NCI-H1694 (cell line): Measurements from ENCODE around the gene TBC1D22A.
"Not testable (repeated sequence)": the region's sequence is repeated elsewhere in the genome, so short reads cannot be mapped to it uniquely, and the experiment has no call there.

ENCODE experiments used
- DNase-seq: peaks from one replicate; lab custom pipeline; 2025; lab: John Stamatoyannopoulos, UW

Gene TBC1D22A

DNA sequence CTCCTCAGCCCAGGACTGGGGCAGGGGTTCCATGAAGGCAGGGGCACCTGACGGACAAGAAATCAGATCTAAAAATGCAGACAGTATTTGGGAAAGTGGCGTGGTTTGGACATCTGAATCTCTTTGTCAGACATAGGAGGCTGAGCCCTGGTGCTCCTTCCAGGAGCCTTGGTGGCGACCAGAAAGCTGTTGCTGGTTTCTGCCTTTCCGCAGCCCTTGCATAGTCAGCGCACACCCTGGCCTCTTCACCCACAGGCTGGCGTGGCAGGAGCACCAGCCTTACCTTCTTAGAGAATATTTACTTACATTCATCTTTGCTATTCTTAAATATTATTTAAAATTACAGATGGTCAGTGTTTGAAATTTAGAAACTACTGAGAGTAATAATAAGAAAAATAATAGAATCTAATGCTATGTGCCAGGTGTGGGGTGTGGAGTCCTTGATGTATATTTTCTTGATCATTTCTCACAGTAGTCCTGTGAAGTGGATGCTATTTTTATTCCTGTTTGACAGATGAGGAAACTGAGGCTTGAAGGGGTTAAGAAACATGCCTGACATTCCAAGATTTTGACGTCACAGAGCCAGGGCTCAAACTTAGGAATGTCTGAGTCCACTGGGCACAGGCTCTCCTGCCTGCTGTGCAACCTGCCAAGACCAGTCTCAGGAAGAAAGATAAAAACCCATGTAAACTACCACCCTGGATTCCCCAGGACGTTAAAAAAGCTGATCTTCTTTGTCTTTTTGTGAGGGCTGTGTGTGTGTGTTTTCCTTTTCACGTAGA is 51.6 kb downstream of the TBC1D22A start:
- DNase-seq: no peak

DNA sequence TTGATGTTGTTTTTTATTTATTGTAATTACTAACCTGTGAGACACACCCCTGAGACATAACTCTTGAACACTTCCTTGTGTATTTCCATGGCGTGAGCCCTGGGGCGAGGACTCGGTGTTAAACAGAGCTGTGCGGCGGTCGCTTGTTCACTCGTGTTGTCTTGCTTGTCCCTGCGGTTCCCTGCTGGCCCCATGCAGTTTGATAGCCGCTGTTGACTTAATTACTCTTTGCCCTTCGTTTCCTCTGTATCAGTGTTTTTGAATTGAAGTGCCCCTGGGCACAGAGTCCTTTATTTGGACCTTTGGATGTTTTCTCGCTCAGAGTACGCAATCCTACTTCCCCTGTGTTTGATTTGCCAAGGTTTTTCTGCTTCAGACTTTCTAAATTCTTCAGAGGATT is 52.7 kb downstream of the TBC1D22A start:
- no peak for DNase-seq

DNA sequence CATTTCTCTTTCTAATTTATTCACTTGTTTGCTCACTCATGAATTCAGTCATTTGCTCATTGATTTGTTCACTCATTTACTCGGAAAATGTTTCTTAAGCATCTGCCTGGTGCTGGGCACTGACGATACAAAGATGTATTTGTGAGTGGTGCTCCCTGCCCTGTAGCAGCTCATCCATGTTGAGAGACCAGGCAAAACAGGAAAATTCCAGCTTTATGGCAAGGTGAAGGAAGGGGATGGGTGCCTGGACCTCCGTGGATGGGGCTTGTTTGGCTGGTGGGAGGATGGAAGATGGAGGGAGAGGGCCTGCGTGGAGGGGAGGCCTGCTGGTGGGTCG is 53.1 kb downstream of the TBC1D22A start:
- no peak for DNase-seq

DNA sequence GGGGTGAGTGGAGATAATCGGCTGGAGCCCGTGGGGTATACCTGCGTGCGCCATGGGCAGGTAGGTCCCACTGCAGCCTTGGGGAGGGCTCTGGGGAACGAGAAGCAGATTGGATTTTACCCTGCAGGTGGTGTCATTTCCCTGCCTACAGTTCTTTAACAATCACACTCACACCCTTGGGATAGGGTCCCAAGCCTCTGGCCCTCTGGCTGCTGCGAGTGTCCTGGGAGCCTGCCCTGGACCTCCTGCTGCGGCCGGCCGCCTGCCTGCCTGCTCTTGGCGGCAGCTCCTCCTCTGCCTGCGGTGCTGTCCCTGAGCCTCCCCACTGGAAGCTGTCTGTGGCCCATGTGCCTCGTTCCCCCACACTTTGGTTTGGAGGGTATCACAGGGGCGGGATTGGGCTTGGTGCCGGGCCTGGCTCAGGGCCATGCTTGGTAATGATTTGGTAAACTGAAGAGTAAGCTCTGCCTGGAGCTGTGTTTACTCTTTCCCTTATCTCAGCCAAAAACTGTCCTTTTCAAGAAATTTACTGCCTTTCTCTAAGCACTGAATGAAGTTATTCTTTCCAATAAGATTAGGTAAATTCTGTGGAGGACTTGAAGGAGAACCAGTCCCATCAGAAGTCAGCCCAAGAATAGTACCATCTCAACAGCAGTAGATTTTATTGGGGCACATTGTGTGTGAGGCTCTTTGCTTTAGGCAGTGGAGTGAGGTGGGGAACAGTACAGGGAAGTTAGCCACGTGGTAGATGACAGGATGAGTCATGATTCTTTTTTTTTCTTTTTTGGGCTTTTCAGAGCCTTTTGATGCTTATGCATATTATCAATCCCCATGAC is 53.7 kb downstream of the TBC1D22A start:
- DNase-seq: peak; percentile 10

DNA sequence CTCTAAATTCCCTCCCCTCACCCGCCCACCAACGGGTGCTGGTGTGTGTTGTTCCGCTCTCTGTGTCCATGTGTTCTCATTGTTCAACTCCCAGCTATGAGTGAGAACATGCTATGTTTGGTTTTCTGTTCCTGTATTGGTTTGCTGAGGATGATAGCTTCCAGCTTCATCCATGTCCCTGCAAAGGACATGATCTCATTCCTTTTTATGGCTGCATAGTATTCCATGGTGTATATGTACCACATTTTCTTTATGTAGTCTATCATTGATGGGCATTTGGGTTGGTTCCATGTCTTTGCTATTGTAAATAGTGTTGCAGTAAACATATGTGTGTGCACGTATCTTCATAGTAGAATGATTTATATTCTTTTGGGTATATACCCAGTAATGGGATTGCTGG is 54.9 kb downstream of the TBC1D22A start:
- DNase-seq: not testable (repeated sequence)

DNA sequence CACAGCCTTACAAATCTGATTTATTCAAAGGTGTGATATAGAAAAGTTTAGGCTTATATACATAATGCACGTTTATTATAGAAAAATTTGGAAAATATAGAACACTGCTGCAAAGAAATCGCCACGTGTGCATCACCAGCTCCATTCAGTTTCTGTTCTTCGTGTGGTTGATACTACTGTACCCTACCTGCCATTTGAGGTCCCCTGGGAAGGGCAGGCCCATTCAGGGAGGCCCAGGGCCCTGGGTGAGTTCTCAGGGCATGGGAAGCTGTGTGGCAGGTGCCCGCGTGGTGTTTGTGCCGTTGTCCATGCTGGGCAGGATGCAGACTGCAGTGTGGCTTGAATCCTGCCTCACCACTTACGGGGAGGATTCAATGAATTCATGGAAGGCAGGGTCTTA is 60.8 kb downstream of the TBC1D22A start:
- DNase-seq: no peak

DNA sequence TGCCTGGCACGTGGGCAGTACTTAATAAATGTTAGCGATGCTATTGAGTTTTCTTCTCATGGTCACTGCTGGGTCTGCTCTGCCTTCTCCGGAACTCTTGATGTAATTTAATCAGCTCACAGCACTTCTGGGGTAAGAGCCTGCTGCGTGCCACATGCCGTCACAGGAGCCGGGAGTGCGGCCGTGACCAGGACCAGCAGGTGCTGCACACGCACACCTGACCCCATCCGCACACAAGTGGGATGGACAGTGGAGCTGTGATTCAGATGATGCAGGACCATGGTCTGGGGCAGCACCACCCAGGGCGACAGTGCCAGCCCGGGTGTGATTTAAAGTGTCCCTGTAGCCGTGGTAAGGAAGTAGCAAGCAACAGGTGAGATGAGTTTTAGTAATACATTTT is 61.2 kb downstream of the TBC1D22A start:
- no peak for DNase-seq

DNA sequence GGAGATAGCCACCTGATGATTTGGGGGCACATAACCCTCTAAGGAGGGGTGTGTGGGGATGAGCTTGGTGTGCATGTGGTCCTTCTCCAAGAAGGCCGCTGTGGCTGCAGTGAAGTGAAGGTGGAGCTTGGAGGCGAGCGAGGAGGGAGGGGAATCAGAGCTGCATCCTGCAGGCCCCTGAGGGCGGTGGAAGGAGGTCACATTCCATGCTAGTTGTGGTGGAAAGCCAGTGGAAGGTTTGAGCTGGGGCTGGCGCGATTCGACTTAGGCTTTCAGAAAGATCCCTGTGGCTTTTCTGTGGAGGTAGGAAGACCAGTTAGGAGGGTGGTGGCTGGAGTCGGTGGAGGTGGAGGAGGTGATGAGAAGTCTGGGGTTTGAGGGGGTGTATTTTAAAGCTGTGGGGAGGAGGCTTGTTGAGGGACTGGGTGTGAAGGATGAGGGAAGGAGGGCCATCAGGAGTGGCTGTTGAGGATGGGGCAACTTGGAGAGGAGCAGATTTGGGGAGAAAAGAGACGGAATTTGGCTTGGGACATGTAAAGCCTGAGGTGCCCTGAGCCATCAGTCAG is 62.0 kb downstream of the TBC1D22A start:
- DNase-seq: no peak

DNA sequence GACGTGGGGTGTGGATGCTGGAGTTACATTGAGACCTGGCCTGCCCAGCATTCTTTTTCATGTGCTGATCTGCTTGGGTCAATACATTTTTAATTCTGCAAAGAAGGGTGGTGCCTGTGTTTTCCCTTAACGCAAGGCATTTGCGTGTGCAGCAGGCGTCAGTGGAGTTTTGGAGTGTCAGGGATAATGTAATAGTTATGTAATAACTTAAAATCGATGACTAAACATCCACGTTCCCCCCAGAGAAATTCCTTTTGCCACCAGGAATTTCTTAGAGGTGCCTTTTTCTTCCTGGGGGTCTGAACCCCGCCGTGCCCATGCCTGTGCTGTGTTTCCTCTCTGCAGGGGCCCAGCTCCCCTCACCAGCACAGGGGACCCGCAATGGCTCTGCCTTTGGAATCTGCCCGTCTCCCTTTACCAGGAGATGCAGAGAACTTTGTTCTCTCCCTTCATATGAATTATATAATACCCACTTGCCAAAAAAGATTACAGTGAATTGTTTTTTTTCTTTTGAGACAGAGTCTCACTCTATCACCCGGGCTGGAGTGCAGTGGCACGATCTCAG is 62.6 kb downstream of the TBC1D22A start:
- no peak for DNase-seq

DNA sequence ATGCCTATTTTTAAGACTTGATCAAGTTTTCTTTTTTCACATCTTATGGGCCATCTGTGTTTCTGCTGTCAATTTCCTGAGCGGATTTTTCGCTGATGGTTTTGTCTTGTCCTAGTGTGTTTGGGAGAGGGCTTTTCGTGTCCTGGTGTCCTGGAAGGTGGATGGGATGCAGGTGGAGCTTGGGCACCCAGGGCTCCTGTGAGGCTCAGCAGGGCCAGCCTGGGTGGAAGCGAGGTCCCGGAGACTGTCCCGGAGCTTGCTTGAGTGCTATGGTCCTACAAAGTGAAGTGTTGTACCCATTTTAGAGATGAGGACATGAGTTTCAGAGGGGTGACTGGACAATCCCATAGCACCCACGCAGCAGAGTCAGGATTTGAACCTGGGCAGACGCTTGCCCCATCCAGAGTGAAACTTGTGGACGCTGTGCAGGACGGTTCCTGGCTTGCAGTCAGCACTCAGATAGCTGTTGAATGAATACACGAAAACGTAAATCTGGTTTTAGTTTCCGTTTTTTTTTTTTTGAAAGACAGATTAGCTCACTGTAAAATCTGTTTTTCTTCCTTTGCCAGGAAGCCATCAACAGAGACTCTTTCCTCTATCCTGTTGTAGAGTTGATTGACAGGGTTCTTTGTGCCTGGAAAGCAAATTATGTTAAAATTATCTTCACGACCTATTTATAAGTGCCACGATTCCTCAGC is 64.1 kb downstream of the TBC1D22A start:
- no peak for DNase-seq

DNA sequence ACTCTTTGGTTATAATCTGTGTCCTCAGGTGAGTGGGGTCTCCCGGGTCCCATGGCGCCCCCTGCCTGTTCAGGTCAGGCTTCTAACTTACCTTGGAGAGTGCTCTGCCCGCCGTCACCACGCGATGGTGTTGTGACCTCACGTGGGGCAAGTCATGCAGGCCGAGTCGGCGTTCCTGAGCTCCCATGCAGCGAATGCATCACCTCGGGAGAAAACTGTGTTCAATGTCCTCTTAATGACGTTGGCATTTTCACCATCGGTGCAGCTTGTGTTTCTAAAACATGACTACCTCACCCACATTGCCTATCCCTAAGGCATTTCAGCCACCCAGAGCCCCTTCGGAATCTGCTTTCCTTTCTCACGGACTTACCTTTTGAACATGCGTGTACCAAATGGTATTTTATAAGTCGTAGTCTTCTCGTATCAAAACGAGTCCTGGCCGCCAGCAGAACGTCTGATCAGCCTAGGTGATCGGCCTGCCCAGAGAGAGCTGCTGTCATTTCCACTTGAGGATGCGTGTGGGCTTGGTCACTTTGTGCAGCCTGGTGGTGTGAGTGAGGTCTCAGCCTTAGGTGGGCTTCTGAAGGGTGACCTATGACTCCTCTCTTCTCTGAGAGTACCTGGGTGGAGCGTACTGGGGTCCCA is 64.8 kb downstream of the TBC1D22A start:
- DNase-seq: no peak

DNA sequence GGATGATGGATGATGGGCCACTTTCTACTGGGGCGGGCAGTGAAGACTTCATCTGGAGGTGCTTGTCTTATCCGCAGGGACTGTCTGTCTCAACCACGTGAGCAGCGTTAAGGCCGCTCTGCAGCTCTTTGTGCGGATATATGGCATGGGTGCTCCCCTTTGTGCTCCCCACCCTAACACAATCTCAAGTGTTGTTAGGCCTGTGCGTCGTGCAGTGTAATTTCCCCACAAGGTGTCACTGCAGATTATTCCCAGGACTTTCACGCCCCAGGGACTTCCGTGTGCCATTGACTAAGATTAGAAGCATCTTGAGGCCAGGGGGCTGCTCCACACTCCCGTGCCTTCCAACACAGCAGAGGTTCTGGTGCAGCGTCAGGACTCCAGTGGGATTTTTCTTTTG is 65.3 kb downstream of the TBC1D22A start:
- no peak for DNase-seq

DNA sequence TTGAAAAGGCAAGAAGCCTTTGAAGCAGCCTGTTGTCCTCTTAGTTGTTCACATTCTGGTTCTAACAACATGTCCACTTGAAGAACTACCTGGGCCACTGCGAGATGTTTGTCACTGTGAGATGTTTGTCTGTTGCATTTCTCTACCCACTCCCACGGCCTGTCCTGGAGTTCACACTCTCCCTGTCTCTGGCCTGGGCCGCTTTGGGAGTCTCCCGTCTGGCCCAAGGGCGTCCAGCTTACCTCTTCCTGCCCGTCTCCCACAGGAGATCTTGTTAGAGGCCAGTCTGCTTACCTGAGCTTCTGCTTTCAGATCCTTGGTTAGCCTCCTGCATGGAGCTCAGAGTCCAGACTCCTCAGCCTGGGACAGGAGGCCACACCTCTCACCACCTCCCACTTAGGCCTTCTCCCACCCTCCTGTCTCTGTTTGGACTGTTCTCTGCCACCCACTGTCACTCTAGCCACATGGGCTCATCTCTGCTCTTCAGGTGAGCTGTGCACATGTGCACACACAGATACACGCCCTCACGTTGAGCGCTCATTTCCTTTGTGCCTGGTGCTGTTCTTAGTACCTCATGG is 66.0 kb downstream of the TBC1D22A start:
- DNase-seq: no peak

DNA sequence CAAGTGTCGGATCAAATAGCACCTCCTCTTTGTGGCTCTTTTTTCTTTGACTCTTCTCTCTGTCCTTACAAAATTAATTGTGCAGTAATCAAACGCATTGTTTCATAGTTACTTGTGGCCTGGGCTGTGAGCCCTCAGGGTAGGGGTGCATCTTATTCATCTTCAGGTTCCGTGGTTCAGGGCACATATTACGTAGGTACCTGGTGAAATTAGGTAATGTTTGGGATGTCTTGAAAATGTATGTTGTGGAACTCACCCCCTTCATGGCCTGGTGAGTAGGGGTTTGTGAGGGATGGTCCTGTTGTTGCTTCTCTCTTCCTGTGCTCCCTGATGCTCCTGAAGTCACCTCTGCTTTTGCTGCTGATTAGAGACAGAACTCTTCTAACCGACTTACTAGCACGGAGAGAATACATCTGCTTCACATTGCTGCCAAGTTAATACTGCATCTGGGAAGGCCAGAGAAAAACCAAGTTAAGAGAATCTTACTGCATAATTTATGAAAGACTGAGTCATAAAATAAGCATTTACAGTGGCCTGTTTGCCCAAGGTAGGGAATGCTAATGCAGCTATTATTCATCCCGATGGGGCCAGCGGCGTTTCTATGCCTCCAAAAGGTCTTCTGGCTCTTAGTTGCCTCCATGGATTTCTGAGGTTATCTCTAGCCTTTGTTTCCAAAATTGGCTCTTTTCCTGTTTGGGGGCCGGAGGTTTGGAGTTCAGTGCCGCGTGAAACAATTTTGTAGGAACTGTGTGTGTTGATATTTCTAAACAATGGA is 66.9 kb downstream of the TBC1D22A start:
- no peak for DNase-seq

DNA sequence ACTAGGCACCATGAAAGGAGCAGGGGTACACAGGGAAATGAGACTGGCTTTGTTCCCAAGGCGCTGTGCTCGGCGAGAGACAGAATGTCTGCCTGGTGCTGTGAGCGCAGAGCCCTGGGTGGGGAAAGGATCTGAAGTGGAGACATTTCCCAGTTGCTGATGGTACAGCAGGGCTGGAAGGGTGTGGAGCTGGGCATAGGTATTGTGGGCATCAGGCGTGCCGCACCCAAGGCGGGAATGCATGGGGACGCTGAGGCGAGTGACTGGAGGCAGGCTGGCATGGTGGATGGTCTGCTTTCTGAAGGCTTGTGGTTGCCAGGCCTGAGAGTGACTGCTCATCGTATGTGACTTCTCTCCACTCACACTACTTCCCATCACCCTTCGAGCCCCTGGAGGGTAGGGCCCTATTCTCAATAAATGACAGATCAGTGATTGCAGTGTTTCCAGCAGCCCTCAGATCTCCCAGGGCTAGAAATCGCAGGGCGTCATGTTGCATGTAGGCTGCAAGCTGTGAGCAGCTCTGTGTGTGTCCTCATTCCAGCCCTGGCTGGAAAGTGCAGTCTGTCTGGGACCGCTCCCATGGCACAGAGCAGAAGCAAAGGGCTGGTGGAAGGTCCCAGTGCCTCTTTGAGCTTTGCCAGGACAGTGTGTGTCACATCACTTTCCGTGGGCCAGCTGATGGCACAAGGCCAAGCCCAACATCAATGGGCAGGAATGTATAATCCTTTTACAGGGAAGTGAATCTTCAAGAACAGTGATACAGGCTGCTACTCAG is 67.7 kb downstream of the TBC1D22A start:
- no peak for DNase-seq

DNA sequence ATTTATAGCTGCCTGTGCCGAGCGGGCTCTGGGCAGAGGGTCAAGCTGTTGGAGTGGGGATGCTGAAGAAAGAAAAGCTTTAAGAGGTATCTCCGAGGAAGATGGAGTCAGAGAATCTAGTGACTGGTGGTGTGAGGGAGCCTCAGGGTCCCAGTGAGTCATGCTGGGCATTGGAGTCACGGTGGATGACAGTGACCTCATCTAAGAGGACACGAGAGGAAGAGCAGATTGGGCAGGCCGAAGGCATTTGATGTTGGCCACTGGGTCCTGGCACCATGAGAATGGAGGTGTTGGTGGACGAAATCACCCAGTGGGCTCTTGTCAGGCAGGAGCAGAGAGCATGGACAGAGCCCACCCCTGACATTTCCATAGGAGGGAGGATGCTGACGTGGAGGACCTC is 68.4 kb downstream of the TBC1D22A start:
- DNase-seq: no peak

DNA sequence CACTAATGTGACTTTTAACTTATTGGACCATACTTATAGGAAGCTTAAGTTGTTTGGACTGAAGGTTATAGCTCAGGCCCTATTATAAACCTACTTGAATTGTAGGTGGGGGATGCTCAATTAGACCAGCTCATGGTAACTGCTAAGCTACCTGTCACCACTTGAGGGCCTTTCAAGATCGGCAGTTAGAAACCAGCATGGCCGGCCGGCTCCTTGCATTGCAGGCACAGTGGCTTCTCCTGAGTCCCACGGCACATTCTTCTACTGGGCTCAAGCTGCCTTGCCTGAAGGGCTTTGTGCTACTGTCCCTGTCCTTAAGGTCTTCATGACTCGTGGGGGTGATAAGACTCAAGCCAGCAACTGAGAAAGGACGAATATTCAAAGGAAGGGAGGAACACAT is 70.8 kb downstream of the TBC1D22A start:
- DNase-seq: no peak

DNA sequence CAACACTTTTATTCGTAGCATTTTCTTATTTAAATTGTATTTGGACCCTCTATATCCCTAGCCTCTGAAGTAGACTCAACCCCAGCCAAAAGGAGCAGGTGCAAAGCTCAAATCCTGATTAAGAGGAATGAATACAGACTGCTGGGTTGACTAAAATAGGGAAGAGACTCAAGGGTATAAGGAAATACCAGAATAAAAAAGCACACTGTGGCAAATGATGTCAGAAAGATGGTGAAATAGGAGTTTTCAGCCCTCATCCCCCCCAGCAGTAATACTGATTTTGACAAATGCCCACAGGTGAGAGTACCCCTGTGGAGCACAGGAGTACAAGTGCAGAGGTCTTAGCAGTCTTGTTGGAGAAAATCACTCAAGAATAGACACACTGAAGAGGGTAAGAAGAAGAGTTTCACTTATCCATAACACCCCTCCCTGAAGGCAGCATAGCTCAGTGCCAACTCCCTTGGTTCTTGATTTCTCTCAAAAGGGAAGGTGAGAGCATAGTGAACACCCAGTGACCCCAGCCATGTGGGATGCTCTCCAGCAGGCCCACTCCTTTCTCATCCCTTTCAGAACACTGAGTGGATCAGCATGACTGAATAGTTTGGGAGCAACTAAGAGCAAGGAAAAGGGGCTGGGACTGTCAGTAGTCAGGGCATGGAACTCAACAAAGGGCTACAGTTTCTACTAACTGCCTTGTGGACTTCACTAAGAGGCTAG is 71.7 kb downstream of the TBC1D22A start:
- no peak for DNase-seq

DNA sequence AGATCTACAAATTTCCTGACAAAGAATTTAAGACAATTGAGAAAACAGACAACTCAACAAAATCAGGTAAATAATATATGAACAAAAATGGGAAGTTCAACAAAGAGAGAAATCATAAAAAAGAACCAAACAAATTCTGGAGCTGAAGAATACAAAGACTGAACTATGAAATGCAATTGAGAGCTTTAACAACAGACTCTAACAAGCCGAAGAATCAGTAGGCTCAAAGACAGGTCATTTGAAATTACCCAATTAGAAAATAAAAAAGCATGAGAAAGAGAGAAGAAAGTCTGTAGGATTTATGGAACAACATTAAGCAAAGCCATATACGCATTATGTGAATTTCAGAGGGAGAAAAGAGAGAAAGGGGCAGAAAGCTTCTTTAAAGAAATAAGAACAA is 72.8 kb downstream of the TBC1D22A start:
- no peak for DNase-seq
